ENCODE data around the gene NLK. TPM values are rescaled to one million over a fixed set of nuclear protein-coding genes. Genes with fewer than 3 reads are reported as not detected.

Gene NLK
- total and polyA plus RNA-seq, 2 of the 4 experiments (the other 2 are of a cell fraction): 15.3 to 23.3 TPM

DNA sequence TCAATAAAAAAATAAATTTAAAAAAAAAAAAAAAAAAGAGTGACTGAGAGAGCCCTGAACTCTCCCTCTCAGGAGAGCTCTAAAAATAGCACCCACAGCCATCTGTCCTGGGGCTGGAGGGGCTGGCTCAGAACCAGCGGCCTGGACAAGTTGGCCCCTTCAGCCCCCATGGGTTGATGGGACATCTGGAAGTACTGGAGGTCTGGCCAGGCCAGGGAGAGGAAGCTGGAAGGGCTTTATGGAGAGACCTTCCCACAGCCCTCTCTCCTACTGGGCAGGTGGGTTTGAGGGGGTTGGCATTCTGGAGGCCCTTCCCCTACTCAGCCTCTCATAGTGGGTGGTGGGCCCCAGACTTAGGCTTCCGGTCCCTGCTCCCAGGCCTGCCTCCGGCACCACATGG is 182.8 kb downstream of the NLK start:
- Histone ChIP-seq H4K91ac (ENCODE audit: insufficient read depth, low read depth, low read length) (no peak overlapping the region), H3K4me1 (ENCODE audit: control insufficient read depth, insufficient read depth, low read length) (peaks cover 3% of the 10 kb centered on the region; the same call in 1 of the 2 replicates), H3K36me3 (ENCODE audit: control insufficient read depth, insufficient read depth, low read length) (no peaks in the 10 kb centered on the region), H3K79me1 (ENCODE audit: low read depth in 1 of 2, low read length in 2 of 2) (no peaks in the 10 kb centered on the region), H2BK5ac (ENCODE audit: low read depth, low read length, poor library complexity, severe bottlenecking) (no peak overlapping the region), H3K4me3 (ENCODE audit: insufficient read depth, low read depth, low read length) (no peak overlapping the region), H2BK120ac (ENCODE audit: low read depth, low read length) (no peak overlapping the region), H3K14ac (replicated peaks; ENCODE audit: low read depth, low read length) (no peak overlapping the region), H2BK20ac (ENCODE audit: low read depth, low read length) (no peak overlapping the region), H3K9me1 (ENCODE audit: insufficient read depth, low read length) (peaks cover 4% of the 10 kb centered on the region; the same call in 1 of the 2 replicates), H4K20me1 (ENCODE audit: insufficient read depth, low read length) (no peaks in the 10 kb centered on the region), H3K56ac (ENCODE audit: extremely low read depth, insufficient read depth, low read length) (no peak overlapping the region), H3K4me2 (ENCODE audit: low read depth, low read length) (no peak overlapping the region), H3K9me3 (ENCODE audit: control insufficient read depth, insufficient read depth, low read length) (no peaks in the 10 kb centered on the region), H3K23ac (ENCODE audit: low read depth, low read length) (no peak overlapping the region), H3K9ac (ENCODE audit: low read depth, low read length) (no peak overlapping the region), H4K8ac (ENCODE audit: low read depth in 2 of 2, low read length in 2 of 2) (no peak overlapping the region), H2AFZ (replicated peaks; ENCODE audit: low read length, poor library complexity) (no peak overlapping the region), H3K27ac (ENCODE audit: insufficient read depth, low read length) (no peak overlapping the region), H2BK15ac (ENCODE audit: low read depth, low read length) (no peak overlapping the region), H3K27me3 (ENCODE audit: control insufficient read depth, insufficient read depth, low read length) (peaks cover 36% of the 10 kb centered on the region), H2AK5ac (ENCODE audit: low read depth, low read length) (no peak overlapping the region), H2AK9ac (replicated peaks; ENCODE audit: low read depth, low read length, poor library complexity) (no peak overlapping the region), H4K5ac (ENCODE audit: low read depth, low read length) (no peak overlapping the region), H3K18ac (ENCODE audit: low read depth, low read length) (no peak overlapping the region), H3K4ac (ENCODE audit: low read depth, low read length) (no peak overlapping the region)
- ChIA-PET CTCF (no interaction called here), POLR2A (ENCODE audit: unreplicated experiment) (no interaction called here)
- dilution Hi-C loops (cut with HindIII; ENCODE audit: low sequenced_read_pairs, unreplicated experiment): no loop called here
- intact Hi-C loops (cut with micrococcal nuclease): no loop called here
- DNase-seq (no peak), ATAC-seq (ENCODE audit: low read depth) (no peak)
- in situ Hi-C loops (cut with MboI; ENCODE audit: low sequenced_read_pairs): no loop called here
- TF ChIP-seq RCOR1 (IDR thresholded peaks at IDR 0.05; ENCODE audit: insufficient replicate concordance, low read length) (no peak), CHD1 (IDR thresholded peaks at IDR 0.05; ENCODE audit: low read depth, low read length) (no peak), RAD21 (IDR thresholded peaks at IDR 0.05; ENCODE audit: low read length) (no peak), SMC3 (IDR thresholded peaks at IDR 0.05; ENCODE audit: low read depth, low read length) (no peak)
- TF ChIP-seq, protein P1, sequence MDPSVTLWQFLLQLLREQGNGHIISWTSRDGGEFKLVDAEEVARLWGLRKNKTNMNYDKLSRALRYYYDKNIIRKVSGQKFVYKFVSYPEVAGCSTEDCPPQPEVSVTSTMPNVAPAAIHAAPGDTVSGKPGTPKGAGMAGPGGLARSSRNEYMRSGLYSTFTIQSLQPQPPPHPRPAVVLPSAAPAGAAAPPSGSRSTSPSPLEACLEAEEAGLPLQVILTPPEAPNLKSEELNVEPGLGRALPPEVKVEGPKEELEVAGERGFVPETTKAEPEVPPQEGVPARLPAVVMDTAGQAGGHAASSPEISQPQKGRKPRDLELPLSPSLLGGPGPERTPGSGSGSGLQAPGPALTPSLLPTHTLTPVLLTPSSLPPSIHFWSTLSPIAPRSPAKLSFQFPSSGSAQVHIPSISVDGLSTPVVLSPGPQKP (IDR thresholded peaks at IDR 0.05; ENCODE audit: borderline replicate concordance, low read depth, low read length): no peak
- no CpG with 5 or more reads among the region's 3 CpGs for WGBS, 2 experiments (ENCODE audit: extremely low coverage in 2 of 2, insufficient read length in 1 of 2)
- BruUV-seq (replicated peaks): no TSS peak

Measured in IMR-90 (cell line).